WTC11 (cell line): ENCODE data around the gene TBC1D22A.

Source experiments
- CTCF ChIP-seq: fragments of 200-600 bp; IDR thresholded peaks from 2 replicates; pipeline ENCODE4 v1.8.0; 2022; ENCODE audit warnings: antibody characterized with exemption
- E2F4 ChIP-seq: sonication (generic); formaldehyde crosslinking; IDR thresholded peaks from 2 replicates; pipeline ENCODE4 v1.8.1; 2022; ENCODE audit warnings: low read depth, mild to moderate bottlenecking, moderate library complexity, missing genetic modification reagents, borderline replicate concordance
- KAT7 ChIP-seq: sonication (generic); formaldehyde crosslinking; IDR thresholded peaks from 2 replicates; pipeline ENCODE4 v1.8.1; 2023; ENCODE audit warnings: missing genetic modification reagents, mild to moderate bottlenecking, borderline replicate concordance
- SOX15 ChIP-seq: fragments of 250-450 bp; sonication (Bioruptor Pico); IDR thresholded peaks from 2 replicates; pipeline ENCODE4 v1.9.0; 2021; ENCODE audit warnings: mild to moderate bottlenecking
- STAT6 ChIP-seq: sonication (generic); formaldehyde crosslinking; conservative IDR thresholded peaks from 2 replicates; pipeline ENCODE4 v1.8.1; 2023; ENCODE audit warnings: mild to moderate bottlenecking, low read depth, missing genetic modification reagents, moderate library complexity
- USF2 ChIP-seq: sonication (generic); formaldehyde crosslinking; IDR thresholded peaks from 2 replicates; pipeline ENCODE4 v1.8.1; 2023; ENCODE audit warnings: mild to moderate bottlenecking, missing genetic modification reagents, moderate library complexity
- ZNF317 ChIP-seq: sonication (generic); formaldehyde crosslinking; IDR thresholded peaks from 2 replicates; pipeline ENCODE4 v1.8.1; 2023; ENCODE audit warnings: low read depth, mild to moderate bottlenecking, moderate library complexity, missing genetic modification reagents, borderline replicate concordance
- ZSCAN18 ChIP-seq: fragments of 250-450 bp; sonication (Bioruptor Pico); IDR thresholded peaks from 2 replicates; pipeline ENCODE4 v2.1.2; 2022; ENCODE audit warnings: mild to moderate bottlenecking, moderate library complexity
- TF ChIP-seq, protein P1 (sequence below): sonication (generic); formaldehyde crosslinking; IDR thresholded peaks from 2 replicates; pipeline ENCODE4 v1.8.0; 2022; ENCODE audit warnings: mild to moderate bottlenecking, missing genetic modification reagents
- TF ChIP-seq, protein P2 (sequence below): sonication (generic); formaldehyde crosslinking; IDR thresholded peaks from 2 replicates; pipeline ENCODE4 v1.8.1; 2022; ENCODE audit warnings: mild to moderate bottlenecking, missing genetic modification reagents, moderate library complexity, borderline replicate concordance

DNA sequence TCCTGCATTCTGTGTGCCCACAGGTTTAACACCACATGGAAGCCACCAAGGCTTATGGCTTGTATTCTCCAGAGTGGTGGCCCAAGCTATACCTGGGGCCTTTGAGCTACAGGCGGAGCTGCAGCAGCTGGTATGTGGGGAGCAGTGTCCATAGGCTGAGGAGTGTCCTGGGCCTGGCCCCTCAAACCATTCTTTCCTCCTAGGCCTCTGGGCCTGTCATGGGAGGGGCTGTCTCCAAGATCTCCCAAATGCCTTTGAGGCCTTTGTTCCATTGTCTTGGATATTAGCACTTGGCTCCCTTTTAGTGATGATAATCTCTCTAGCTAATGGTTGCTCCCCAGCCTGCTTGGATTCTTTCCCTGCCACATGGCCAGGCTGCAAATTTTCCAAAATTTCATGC is 6.4 kb upstream of the TBC1D22A start:
- TF ChIP-seq ZSCAN18 (no peak), CTCF (no peak), STAT6 (CRISPR knock-in tag) (no peak), ZNF317 (CRISPR knock-in tag) (no peak), KAT7 (no peak), USF2 (CRISPR knock-in tag) (no peak), E2F4 (CRISPR knock-in tag) (no peak), SOX15 (CRISPR knock-in tag) (no peak)
- TF ChIP-seq, protein P1, sequence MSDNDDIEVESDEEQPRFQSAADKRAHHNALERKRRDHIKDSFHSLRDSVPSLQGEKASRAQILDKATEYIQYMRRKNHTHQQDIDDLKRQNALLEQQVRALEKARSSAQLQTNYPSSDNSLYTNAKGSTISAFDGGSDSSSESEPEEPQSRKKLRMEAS (CRISPR knock-in tag) = no peak
- TF ChIP-seq, protein P2, sequence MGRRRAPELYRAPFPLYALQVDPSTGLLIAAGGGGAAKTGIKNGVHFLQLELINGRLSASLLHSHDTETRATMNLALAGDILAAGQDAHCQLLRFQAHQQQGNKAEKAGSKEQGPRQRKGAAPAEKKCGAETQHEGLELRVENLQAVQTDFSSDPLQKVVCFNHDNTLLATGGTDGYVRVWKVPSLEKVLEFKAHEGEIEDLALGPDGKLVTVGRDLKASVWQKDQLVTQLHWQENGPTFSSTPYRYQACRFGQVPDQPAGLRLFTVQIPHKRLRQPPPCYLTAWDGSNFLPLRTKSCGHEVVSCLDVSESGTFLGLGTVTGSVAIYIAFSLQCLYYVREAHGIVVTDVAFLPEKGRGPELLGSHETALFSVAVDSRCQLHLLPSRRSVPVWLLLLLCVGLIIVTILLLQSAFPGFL (CRISPR knock-in tag) = no peak
